ENCODE data around the gene HSPB6. TPM values are rescaled to one million over a fixed set of nuclear protein-coding genes. Genes with fewer than 3 reads are reported as not detected.

Gene HSPB6
- polyA plus RNA-seq, 1 donor from 2014 or later, result not detected

- peaks cover 7% of the 10 kb centered on the region for H3K27me3 Mint-ChIP-seq
- no peak overlapping the region for H3K4me3 Mint-ChIP-seq
- H3K36me3 Mint-ChIP-seq, result no peaks in the 10 kb centered on the region
- no peaks in the 10 kb centered on the region for H3K9me3 Mint-ChIP-seq
- H3K4me1 Mint-ChIP-seq, result no peaks in the 10 kb centered on the region
- no peak overlapping the region for H3K27ac Mint-ChIP-seq
These were observed 33.4 kb upstream of the HSPB6 start for GRCh38 chr19:35789978-35790944.

DNA sequence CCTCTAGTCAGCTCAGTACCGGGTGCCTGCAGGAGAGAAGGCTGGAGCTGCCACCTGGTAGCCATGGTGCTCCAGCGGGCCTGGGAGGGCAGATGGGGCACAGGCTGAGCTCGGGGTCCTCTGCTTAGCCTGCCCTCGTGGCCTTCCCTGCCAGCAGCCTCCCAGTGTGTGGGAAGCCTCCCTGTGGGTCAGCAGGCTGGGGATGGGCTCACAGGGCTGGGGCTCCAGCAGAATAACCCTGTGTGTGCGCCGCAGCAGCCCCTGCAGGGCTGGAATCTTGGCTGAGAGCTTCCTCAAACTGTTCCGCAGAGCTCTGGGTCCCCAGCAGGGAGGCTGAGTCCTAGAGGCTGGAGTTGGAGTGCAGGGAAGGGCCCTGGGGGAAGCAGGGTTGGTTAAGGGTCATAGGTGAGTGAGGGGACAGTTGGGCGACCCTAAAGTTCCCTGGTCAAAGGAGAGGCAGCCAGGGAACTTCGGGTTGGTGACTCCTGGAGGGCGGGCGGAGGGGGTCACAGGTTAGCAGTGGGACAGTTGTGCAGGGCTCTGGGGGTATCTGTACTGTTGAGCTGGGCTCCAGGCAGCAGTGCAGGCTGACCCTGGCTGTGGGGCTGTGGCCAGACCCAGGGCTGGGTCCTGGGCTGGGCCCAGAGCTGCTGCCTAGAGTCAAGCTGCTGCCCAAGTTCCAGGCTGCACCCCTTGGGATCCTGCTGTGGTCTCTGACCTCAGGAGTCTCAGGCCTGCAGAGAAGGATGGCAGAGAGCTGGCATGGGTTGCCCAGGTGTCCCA lies 32.6 kb upstream of the HSPB6 start:
- H3K27me3 Mint-ChIP-seq, result peaks cover 7% of the 10 kb centered on the region
- no peak overlapping the region for H3K4me3 Mint-ChIP-seq
- H3K27ac Mint-ChIP-seq, result no peak overlapping the region
- no peaks in the 10 kb centered on the region for H3K36me3 Mint-ChIP-seq
- H3K4me1 Mint-ChIP-seq, result no peaks in the 10 kb centered on the region
- H3K9me3 Mint-ChIP-seq, result no peaks in the 10 kb centered on the region

GRCh38 chr19:35788205-35788960 lies 31.6 kb upstream of the HSPB6 start:
- H3K27ac Mint-ChIP-seq, result no peak overlapping the region
- peak overlapping the region in 1 of 4 donors; percentile 47 for H3K4me3 Mint-ChIP-seq

GRCh38 chr19:35787227-35787799 lies 30.5 kb upstream of the HSPB6 start:
- Mint-ChIP-seq H3K9me3 (no peaks in the 10 kb centered on the region), H3K27me3 (peaks cover 7% of the 10 kb centered on the region), H3K4me3 (no peak overlapping the region), H3K36me3 (no peaks in the 10 kb centered on the region), H3K4me1 (peaks cover 0 to 6% (median 0%) of the 10 kb centered on the region in 3 donors), H3K27ac (no peak overlapping the region)

More at GRCh38 chr19:35788205-35788960, 31.6 kb upstream of the HSPB6 start:
- peaks cover 0 to under 1% (median 0%) of the 10 kb centered on the region in 3 donors for H3K4me1 Mint-ChIP-seq
- no peaks in the 10 kb centered on the region for H3K9me3 Mint-ChIP-seq
- peaks cover 7% of the 10 kb centered on the region for H3K27me3 Mint-ChIP-seq
- H3K36me3 Mint-ChIP-seq, result no peaks in the 10 kb centered on the region

DNA sequence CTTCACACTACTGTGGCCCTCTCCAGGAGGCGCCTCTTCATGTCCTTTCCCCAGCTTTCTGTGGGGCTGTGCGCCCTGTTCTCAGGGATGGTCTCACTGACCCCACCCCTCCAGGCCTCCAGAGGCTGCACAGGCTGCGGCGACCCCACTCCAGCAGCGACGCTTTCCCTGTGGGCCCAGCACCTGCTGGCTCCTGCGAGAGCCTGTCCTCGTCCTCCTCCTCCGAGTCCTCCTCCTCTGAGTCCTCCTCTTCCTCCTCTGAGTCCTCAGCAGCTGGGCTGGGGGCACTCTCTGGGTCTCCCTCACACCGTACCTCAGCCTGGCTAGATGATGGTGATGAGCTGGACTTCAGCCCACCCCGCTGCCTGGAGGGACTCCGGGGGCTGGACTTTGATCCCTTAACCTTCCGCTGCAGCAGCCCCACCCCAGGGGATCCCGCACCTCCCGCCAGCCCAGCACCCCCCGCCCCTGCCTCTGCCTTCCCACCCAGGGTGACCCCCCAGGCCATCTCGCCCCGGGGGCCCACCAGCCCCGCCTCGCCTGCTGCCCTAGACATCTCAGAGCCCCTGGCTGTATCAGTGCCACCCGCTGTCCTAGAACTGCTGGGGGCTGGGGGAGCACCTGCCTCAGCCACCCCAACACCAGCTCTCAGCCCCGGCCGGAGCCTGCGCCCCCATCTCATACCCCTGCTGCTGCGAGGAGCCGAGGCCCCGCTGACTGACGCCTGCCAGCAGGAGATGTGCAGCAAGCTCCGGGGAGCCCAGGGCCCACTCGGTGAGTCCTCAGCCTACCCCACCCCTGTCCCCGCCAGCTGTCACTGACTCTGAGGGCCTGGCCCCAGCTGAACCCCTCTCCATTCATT lies 29.7 kb upstream of the HSPB6 start:
- H3K9me3 Mint-ChIP-seq, result no peaks in the 10 kb centered on the region
- H3K27me3 Mint-ChIP-seq, result peaks cover 5% of the 10 kb centered on the region
- no peaks in the 10 kb centered on the region for H3K36me3 Mint-ChIP-seq
- H3K4me3 Mint-ChIP-seq, result no peak overlapping the region
- peak overlapping the region in 1 of 3 donors; percentile 4 for H3K27ac Mint-ChIP-seq
- H3K4me1 Mint-ChIP-seq, result peaks cover 0 to 6% (median 0%) of the 10 kb centered on the region in 3 donors

- H3K9me3 Mint-ChIP-seq, result no peaks in the 10 kb centered on the region
- H3K27ac Mint-ChIP-seq, result no peak overlapping the region
- peaks cover 0 to 6% (median 0%) of the 10 kb centered on the region in 3 donors for H3K4me1 Mint-ChIP-seq
- peaks cover 2% of the 10 kb centered on the region for H3K36me3 Mint-ChIP-seq
- no peaks in the 10 kb centered on the region for H3K27me3 Mint-ChIP-seq
- H3K4me3 Mint-ChIP-seq, result no peak overlapping the region
These were observed 28.5 kb upstream of the HSPB6 start for GRCh38 chr19:35785339-35785627.

- H3K4me1 Mint-ChIP-seq, result peaks cover 0 to 6% (median 0%) of the 10 kb centered on the region in 3 donors
- H3K9me3 Mint-ChIP-seq, result no peaks in the 10 kb centered on the region
- H3K4me3 Mint-ChIP-seq, result no peak overlapping the region
- no peak overlapping the region for H3K27ac Mint-ChIP-seq
- H3K36me3 Mint-ChIP-seq, result peaks cover 3% of the 10 kb centered on the region
- H3K27me3 Mint-ChIP-seq, result no peaks in the 10 kb centered on the region
These were observed 27.9 kb upstream of the HSPB6 start for GRCh38 chr19:35784503-35785338.

DNA sequence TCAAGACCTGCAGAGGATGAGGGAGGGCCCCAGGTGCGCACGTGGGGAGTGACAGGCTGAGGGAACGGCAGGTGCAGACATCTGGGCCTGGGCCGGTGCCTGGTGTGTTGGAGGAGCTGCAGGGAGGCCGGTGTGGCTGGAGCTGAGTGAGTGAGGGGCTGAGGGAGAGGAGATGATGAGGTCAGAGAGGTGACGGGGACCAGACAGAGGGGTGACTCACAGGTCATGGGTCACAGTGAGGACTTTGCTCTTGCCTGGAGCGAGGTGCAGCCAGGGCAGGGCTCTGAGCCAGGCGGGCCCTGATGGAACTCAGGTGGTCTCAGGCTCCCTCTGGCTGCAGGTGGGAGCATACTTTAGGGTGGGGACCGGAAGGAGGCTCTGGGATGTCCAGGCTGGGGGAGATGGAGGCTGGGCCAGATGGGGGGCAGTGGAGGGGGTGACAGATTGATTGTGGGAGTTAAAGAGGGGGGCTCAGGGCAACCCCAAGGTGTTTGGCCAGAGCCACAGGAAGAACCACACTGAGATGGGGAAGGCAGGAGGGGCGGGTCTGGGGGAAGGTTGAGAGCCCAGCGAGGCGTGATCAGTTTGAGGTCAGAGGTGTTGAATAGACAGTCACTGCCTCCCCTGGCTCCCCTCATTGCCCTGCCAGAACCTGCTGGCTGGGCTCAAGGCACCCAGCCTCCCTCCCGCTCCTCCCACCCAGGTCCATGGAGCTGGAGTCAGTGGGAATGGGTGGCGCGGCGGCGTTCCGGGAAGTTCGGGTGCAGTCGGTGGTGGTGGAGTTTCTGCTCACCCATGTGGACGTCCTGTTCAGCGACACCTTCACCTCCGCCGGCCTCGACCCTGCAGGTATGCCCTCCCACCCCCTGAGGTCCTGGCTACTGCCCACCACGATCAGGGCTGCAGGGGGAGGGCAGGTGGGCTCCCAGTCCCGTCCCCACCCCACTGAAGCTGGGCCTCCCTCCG lies 26.9 kb upstream of the HSPB6 start:
- Mint-ChIP-seq H3K36me3 (peaks cover 6% of the 10 kb centered on the region), H3K9me3 (no peaks in the 10 kb centered on the region), H3K4me1 (peaks cover 0 to 6% (median 0%) of the 10 kb centered on the region in 3 donors), H3K27ac (peak overlapping the region in 1 of 3 donors; percentile 8), H3K27me3 (no peaks in the 10 kb centered on the region), H3K4me3 (peak overlapping the region in 1 of 4 donors; percentile 9)

- H3K27me3 Mint-ChIP-seq, result no peaks in the 10 kb centered on the region
- H3K27ac Mint-ChIP-seq, result no peak overlapping the region
- peaks cover 6% of the 10 kb centered on the region for H3K36me3 Mint-ChIP-seq
- H3K4me3 Mint-ChIP-seq, result peak overlapping the region in 1 of 4 donors; percentile 68
- H3K4me1 Mint-ChIP-seq, result peaks cover 0 to 6% (median 0%) of the 10 kb centered on the region in 3 donors
- H3K9me3 Mint-ChIP-seq, result no peaks in the 10 kb centered on the region
These were observed 25.8 kb upstream of the HSPB6 start for GRCh38 chr19:35782589-35782988.

GRCh38 chr19:35781650-35782049 lies 24.8 kb upstream of the HSPB6 start:
- Mint-ChIP-seq H3K27ac (peak overlapping the region in 1 of 3 donors; percentile 74), H3K36me3 (peaks cover 6% of the 10 kb centered on the region), H3K27me3 (no peaks in the 10 kb centered on the region), H3K4me3 (no peak overlapping the region), H3K9me3 (no peaks in the 10 kb centered on the region), H3K4me1 (peaks cover 4 to 6% (median 5%) of the 10 kb centered on the region in 3 donors)

GRCh38 chr19:35780717-35781116 lies 23.9 kb upstream of the HSPB6 start:
- Mint-ChIP-seq H3K9me3 (no peaks in the 10 kb centered on the region), H3K27ac (no peak overlapping the region), H3K4me1 (peaks cover 4 to 7% (median 6%) of the 10 kb centered on the region in 3 donors), H3K36me3 (peaks cover 6% of the 10 kb centered on the region), H3K27me3 (no peaks in the 10 kb centered on the region), H3K4me3 (no peak overlapping the region)

- Mint-ChIP-seq H3K9me3 (no peaks in the 10 kb centered on the region), H3K4me3 (no peak overlapping the region), H3K27me3 (no peaks in the 10 kb centered on the region), H3K27ac (no peak overlapping the region), H3K4me1 (peaks cover 4 to 8% (median 6%) of the 10 kb centered on the region in 3 donors), H3K36me3 (peaks cover 6% of the 10 kb centered on the region)
These were observed 23.2 kb upstream of the HSPB6 start for GRCh38 chr19:35780058-35780457.

Data from IgD-negative memory B cell (primary cell).